ENCODE data around the gene CDH4.
"Not testable (repeated sequence)": the region's sequence is repeated elsewhere in the genome, so short reads cannot be mapped to it uniquely, and the experiment has no call there.

The CDH4 gene

GRCh38 chr20:61976644-61977418 is 724.8 kb downstream of the CDH4 start:
- no peak for DNase-seq

GRCh38 chr20:61977419-61977786 is 725.3 kb downstream of the CDH4 start:
- no peak for DNase-seq

- DNase-seq, result no peak
Measured at GRCh38 chr20:61978491-61978890, 726.4 kb downstream of the CDH4 start.

- no peak for DNase-seq
Measured at GRCh38 chr20:61979090-61979489, 727.0 kb downstream of the CDH4 start.

- DNase-seq, result no peak
Measured at GRCh38 chr20:61979701-61980635, 727.9 kb downstream of the CDH4 start.

GRCh38 chr20:61980647-61981583 is 728.9 kb downstream of the CDH4 start:
- DNase-seq, result no peak

- DNase-seq, result not testable (repeated sequence)
Measured at GRCh38 chr20:61981691-61982090, 729.6 kb downstream of the CDH4 start.

GRCh38 chr20:61982191-61982950 is 730.3 kb downstream of the CDH4 start:
- no peak for DNase-seq

GRCh38 chr20:61982951-61983315 is 730.9 kb downstream of the CDH4 start:
- DNase-seq, result no peak

- no peak for DNase-seq
Measured at GRCh38 chr20:61983965-61984364, 731.9 kb downstream of the CDH4 start.

- not testable (repeated sequence) for DNase-seq
Measured at GRCh38 chr20:61984431-61984830, 732.4 kb downstream of the CDH4 start.

GRCh38 chr20:61985096-61985495 is 733.0 kb downstream of the CDH4 start:
- DNase-seq, result no peak

GRCh38 chr20:61986762-61987321 is 734.8 kb downstream of the CDH4 start:
- DNase-seq, result no peak

- DNase-seq, result no peak
Measured at GRCh38 chr20:61988665-61989064, 736.6 kb downstream of the CDH4 start.

- DNase-seq, result no peak
Measured at GRCh38 chr20:61989741-61990140, 737.7 kb downstream of the CDH4 start.
